ENCODE measurements around the gene INPP5J. TPM values are rescaled to one million over a fixed set of nuclear protein-coding genes. Genes with fewer than 3 reads are reported as not detected.

The INPP5J gene
- polyA plus RNA-seq, 1 donor from 2014 or later: 3.7 TPM

GRCh38 chr22:31105282-31105929, 17.4 kb upstream of the INPP5J start:
- no peaks in the 10 kb centered on the region for H3K27me3 ChIP-seq (ENCODE audit: insufficient read depth, low read depth, low read length)
- no peaks in the 10 kb centered on the region for H3F3A ChIP-seq (ENCODE audit: insufficient read depth, low read length, poor library complexity, severe bottlenecking)
- no peak for TF ChIP-seq REST (IDR thresholded peaks at IDR 0.05; ENCODE audit: borderline replicate concordance)
- TF ChIP-seq CTCF (IDR thresholded peaks at IDR 0.05; ENCODE audit: poor library complexity, severe bottlenecking): no peak
- no peak for TF ChIP-seq EP300 (conservative IDR thresholded peaks at IDR 0.05; ENCODE audit: poor library complexity, severe bottlenecking)
- TF ChIP-seq TAF1 (IDR thresholded peaks at IDR 0.05; ENCODE audit: low read depth): no peak
- no peak for TF ChIP-seq EZH2 (IDR thresholded peaks at IDR 0.05; ENCODE audit: borderline replicate concordance, insufficient read depth, low read length, poor library complexity, severe bottlenecking)
- H3K36me3 ChIP-seq (ENCODE audit: insufficient read depth, low read length): no peaks in the 10 kb centered on the region
- H3K9me2 ChIP-seq (ENCODE audit: insufficient read depth, low read length): no peaks in the 10 kb centered on the region
- no peaks in the 10 kb centered on the region for H3K9me3 ChIP-seq (ENCODE audit: low read length)
- H3K4me3 ChIP-seq (ENCODE audit: low read length): no peak overlapping the region
- no peak overlapping the region for H3K9ac ChIP-seq (ENCODE audit: low read length)
- H3K4me2 ChIP-seq (ENCODE audit: low read length): no peak overlapping the region
- H3K27ac ChIP-seq (ENCODE audit: low read length): no peak overlapping the region
- no peaks in the 10 kb centered on the region for H3K79me2 ChIP-seq (replicated peaks; ENCODE audit: insufficient read depth, low read length)
- H2AFZ ChIP-seq (ENCODE audit: low read depth, low read length): no peak overlapping the region
- H4K20me1 ChIP-seq (ENCODE audit: insufficient read depth): no peaks in the 10 kb centered on the region

GRCh38 chr22:31106001-31106571, 16.7 kb upstream of the INPP5J start:
- Histone ChIP-seq H3K27me3 (ENCODE audit: insufficient read depth, low read depth, low read length) (no peaks in the 10 kb centered on the region), H3K9me2 (ENCODE audit: insufficient read depth, low read length) (no peaks in the 10 kb centered on the region), H3F3A (ENCODE audit: insufficient read depth, low read length, poor library complexity, severe bottlenecking) (no peaks in the 10 kb centered on the region), H3K9me3 (ENCODE audit: low read length) (no peaks in the 10 kb centered on the region), H3K36me3 (ENCODE audit: insufficient read depth, low read length) (no peaks in the 10 kb centered on the region), H3K27ac (ENCODE audit: low read length) (no peak overlapping the region), H2AFZ (ENCODE audit: low read depth, low read length) (no peak overlapping the region), H3K4me2 (ENCODE audit: low read length) (no peak overlapping the region), H3K4me3 (ENCODE audit: low read length) (no peak overlapping the region), H4K20me1 (ENCODE audit: insufficient read depth) (no peaks in the 10 kb centered on the region), H3K79me2 (replicated peaks; ENCODE audit: insufficient read depth, low read length) (no peaks in the 10 kb centered on the region), H3K9ac (ENCODE audit: low read length) (no peak overlapping the region)
- TF ChIP-seq CTCF (IDR thresholded peaks at IDR 0.05; ENCODE audit: poor library complexity, severe bottlenecking): no peak
- no peak for TF ChIP-seq TAF1 (IDR thresholded peaks at IDR 0.05; ENCODE audit: low read depth)
- TF ChIP-seq RAD21 (conservative IDR thresholded peaks at IDR 0.05): no peak
- TF ChIP-seq MXI1 (conservative IDR thresholded peaks at IDR 0.05; ENCODE audit: poor library complexity, severe bottlenecking): no peak
- TF ChIP-seq REST (IDR thresholded peaks at IDR 0.05; ENCODE audit: borderline replicate concordance): no peak
- TF ChIP-seq EZH2 (IDR thresholded peaks at IDR 0.05; ENCODE audit: borderline replicate concordance, insufficient read depth, low read length, poor library complexity, severe bottlenecking): no peak
- no peak for TF ChIP-seq POLR2AphosphoS5 (IDR thresholded peaks at IDR 0.05)
- TF ChIP-seq EP300 (conservative IDR thresholded peaks at IDR 0.05; ENCODE audit: poor library complexity, severe bottlenecking): no peak
- no peak for TF ChIP-seq SMC3 (conservative IDR thresholded peaks at IDR 0.05; ENCODE audit: poor library complexity)
